Stimulated activated naive CD8-positive, alpha-beta T cell treated with anti-CD3 and anti-CD28 coated beads, Interleukin-15, amount 100 ng/mL, for 72 hours (primary cell): ENCODE measurements around the gene SIL1.
A peak's percentile ranks its signal among the peaks of the same experiment; 100 is the strongest.

ENCODE experiments used
- ATAC-seq: fragments of 150-1000 bp; cut with Tn5 transposase; 2 replicates; pipeline ENCODE4 v1.10.0; 2021; ENCODE audit warnings: mild to moderate bottlenecking, moderate library complexity
- DNase-seq, 2 donors: peaks; one replicate each; pipeline ENCODE4 v3.0.0; 2021 to 2022
- H3K27ac Mint-ChIP-seq, 2 donors: one replicate each; pipeline ENCODE4 v1.8.0; 2022; ENCODE audit warnings: mild to moderate bottlenecking in 2 of 2, mixed read lengths in 2 of 2, moderate library complexity in 2 of 2
- H3K27me3 Mint-ChIP-seq: one replicate; pipeline ENCODE4 v1.8.0; 2022; ENCODE audit warnings: mixed read lengths
- H3K4me1 Mint-ChIP-seq: one replicate; pipeline ENCODE4 v1.8.0; 2022; ENCODE audit warnings: mild to moderate bottlenecking, mixed read lengths
- H3K4me3 Mint-ChIP-seq, 2 donors: one replicate each; pipeline ENCODE4 v1.8.0; 2022; ENCODE audit warnings: mild to moderate bottlenecking in 2 of 2, mixed read lengths in 2 of 2, moderate library complexity in 1 of 2
- H3K9me3 Mint-ChIP-seq, 2 donors: one replicate each; pipeline ENCODE4 v1.8.0; 2022; ENCODE audit warnings: mixed read lengths in 2 of 2

Gene SIL1

DNA sequence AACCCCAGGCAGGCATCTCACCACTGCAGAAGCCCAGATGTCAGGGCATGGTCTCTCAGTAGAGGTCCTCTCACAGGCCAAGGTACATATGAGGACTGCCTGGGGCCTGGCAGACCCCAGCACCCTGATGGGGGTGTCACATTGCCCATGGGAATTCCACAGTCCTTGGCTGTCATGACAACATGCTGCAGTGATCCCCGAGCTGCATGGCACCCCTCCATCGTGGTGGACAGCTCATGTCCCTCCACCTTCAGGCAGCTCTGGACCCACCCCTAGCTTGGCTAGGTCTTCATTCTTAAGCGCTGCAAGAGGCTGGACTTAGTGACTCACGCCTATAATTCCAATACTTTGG is 249.0 kb downstream of the SIL1 start:
- peaks cover 21% of the 10 kb centered on the region for H3K4me1 Mint-ChIP-seq
- no peak overlapping the region for H3K4me3 Mint-ChIP-seq
- H3K9me3 Mint-ChIP-seq, result no peaks in the 10 kb centered on the region
- DNase-seq (no peak), ATAC-seq (no peak)
- H3K27me3 Mint-ChIP-seq, result no peaks in the 10 kb centered on the region
- no peak overlapping the region for H3K27ac Mint-ChIP-seq

DNA sequence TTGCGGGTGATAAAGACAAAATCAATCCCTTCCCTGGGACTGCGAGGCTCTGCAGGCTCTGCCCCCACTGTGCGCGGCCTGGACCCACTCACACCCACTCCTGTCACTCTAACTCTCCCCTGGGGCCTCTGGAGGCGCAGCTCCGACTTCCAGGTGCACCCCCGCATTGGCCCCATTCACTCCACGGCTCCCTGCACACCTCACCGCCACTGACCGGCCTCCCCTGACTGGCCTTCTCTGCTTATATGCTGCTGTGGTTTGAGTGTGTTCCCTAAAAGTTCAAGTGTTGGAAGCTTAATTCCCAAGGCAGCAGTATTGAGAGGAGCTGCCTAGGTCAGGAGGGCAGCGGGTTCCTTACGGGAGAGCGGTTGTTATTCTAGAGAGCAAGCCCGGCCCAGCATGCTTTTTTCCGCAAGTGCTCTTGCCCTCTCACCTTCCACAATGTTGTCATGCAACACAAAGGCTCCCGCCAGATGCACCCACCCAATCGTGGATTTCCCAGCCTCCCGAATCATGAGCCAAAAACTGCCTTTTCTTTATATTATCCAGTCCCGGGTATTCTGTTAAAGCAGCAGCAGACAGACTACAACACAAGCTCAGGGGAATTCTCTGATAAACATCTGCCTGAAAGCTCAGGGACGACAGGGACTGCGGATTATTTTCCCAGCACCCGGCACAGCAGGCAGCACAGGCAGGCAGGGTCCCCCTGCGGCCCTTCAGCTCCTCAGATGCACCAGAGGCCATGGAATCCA is 249.5 kb downstream of the SIL1 start:
- ATAC-seq (no peak), DNase-seq (no peak)
- no peaks in the 10 kb centered on the region for H3K27me3 Mint-ChIP-seq
- H3K4me1 Mint-ChIP-seq, result peaks cover 21% of the 10 kb centered on the region
- no peaks in the 10 kb centered on the region for H3K9me3 Mint-ChIP-seq
- no peak overlapping the region for H3K4me3 Mint-ChIP-seq
- H3K27ac Mint-ChIP-seq, result peak overlapping the region; percentile 3 to 89

GRCh38 chr5:138947780-138948179 is 250.4 kb downstream of the SIL1 start:
- no peaks in the 10 kb centered on the region for H3K27me3 Mint-ChIP-seq
- DNase-seq (no peak), ATAC-seq (no peak)
- peaks cover 14% of the 10 kb centered on the region for H3K4me1 Mint-ChIP-seq
- no peak overlapping the region for H3K4me3 Mint-ChIP-seq
- H3K27ac Mint-ChIP-seq, result no peak overlapping the region
- no peaks in the 10 kb centered on the region for H3K9me3 Mint-ChIP-seq

- DNase-seq, result no peak
- Mint-ChIP-seq H3K9me3 (peaks cover 0 to under 1% of the 10 kb centered on the region in 2 donors), H3K4me1 (peaks cover 9% of the 10 kb centered on the region), H3K27ac (peak overlapping the region in 1 of 2 donors; percentile 60), H3K4me3 (no peak overlapping the region), H3K27me3 (no peaks in the 10 kb centered on the region)
- no peak for ATAC-seq
Observed at GRCh38 chr5:138946831-138947560, 251.2 kb downstream of the SIL1 start.

GRCh38 chr5:138946241-138946623 is 251.9 kb downstream of the SIL1 start:
- ATAC-seq, result no peak
- Mint-ChIP-seq H3K27ac (no peak overlapping the region), H3K27me3 (no peaks in the 10 kb centered on the region), H3K9me3 (peaks cover 0 to 6% of the 10 kb centered on the region in 2 donors), H3K4me3 (no peak overlapping the region), H3K4me1 (peaks cover 12% of the 10 kb centered on the region)
- no peak for DNase-seq

- ATAC-seq (no peak), DNase-seq (no peak)
- peaks cover 0 to 6% of the 10 kb centered on the region in 2 donors for H3K9me3 Mint-ChIP-seq
- H3K4me1 Mint-ChIP-seq, result peaks cover 18% of the 10 kb centered on the region
- no peak overlapping the region for H3K4me3 Mint-ChIP-seq
- peak overlapping the region in 1 of 2 donors; percentile 15 for H3K27ac Mint-ChIP-seq
- H3K27me3 Mint-ChIP-seq, result no peaks in the 10 kb centered on the region
Observed at GRCh38 chr5:138945421-138946240, 252.5 kb downstream of the SIL1 start.

- ATAC-seq (no peak), DNase-seq (no peak)
- Mint-ChIP-seq H3K4me3 (no peak overlapping the region), H3K4me1 (peaks cover 20% of the 10 kb centered on the region), H3K9me3 (peaks cover 0 to 6% of the 10 kb centered on the region in 2 donors), H3K27ac (peak overlapping the region; percentile 15 to 79), H3K27me3 (no peaks in the 10 kb centered on the region)
Observed at GRCh38 chr5:138944527-138945322, 253.4 kb downstream of the SIL1 start.

DNA sequence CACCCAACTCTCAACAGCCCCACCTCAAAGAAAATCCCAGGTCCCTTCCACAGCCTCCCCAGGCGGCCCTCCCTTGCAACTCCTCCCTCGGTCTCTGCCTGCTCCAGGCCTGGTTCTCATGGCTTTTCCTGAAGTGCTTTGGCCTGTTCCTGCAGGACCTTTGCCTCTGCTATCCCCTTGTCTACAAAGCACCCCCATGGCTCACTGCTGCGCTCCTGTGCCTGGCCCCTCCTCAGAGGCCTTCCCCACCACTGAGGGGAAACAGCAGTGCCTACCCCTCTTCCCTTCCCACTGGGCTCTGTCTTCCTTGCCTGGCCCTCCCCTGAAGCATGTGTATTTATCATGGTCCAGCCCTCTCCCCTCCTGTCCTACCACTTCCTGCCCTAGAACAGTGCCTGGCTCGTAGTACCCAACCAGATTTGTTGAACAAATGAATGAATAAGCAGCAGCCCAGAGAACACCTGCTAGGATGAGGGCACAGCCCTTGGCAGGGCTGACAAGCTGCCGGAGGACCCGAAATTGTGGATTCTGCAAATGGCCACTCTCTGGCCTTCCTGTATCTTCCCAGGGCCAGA is 254.5 kb downstream of the SIL1 start:
- H3K4me1 Mint-ChIP-seq, result peaks cover 20% of the 10 kb centered on the region
- H3K4me3 Mint-ChIP-seq, result no peak overlapping the region
- DNase-seq, result no peak

GRCh38 chr5:138942861-138943260 is 255.3 kb downstream of the SIL1 start:
- Mint-ChIP-seq H3K9me3 (peaks cover 0 to 6% of the 10 kb centered on the region in 2 donors), H3K4me1 (peaks cover 20% of the 10 kb centered on the region), H3K27ac (peak overlapping the region in 1 of 2 donors; percentile 21), H3K4me3 (no peak overlapping the region), H3K27me3 (no peaks in the 10 kb centered on the region)
- DNase-seq (no peak), ATAC-seq (no peak)

More for the DNA sequence above, 254.5 kb downstream of the SIL1 start:
- ATAC-seq, result no peak
- H3K9me3 Mint-ChIP-seq, result peaks cover 0 to 6% of the 10 kb centered on the region in 2 donors
- H3K27me3 Mint-ChIP-seq, result no peaks in the 10 kb centered on the region
- H3K27ac Mint-ChIP-seq, result peak overlapping the region in 1 of 2 donors; percentile 86

DNA sequence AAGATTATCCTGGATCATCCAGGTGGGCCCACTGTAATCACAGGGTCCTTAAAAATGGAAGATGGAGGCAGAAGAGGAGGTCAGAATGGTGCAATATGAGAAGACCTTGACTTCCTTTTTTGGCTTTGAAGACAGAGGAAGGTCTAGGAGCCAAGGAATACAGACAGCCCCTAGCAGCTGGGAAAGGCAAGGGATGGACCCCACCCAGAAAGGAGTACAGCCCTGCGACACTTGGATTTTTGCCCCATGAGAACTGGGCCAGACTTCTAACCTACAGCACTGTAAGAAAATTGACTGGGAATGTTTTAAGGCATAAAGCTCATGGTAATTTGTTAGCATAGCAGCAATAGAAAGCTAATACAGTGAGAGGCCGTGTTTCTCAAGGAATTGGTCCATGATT is 256.1 kb downstream of the SIL1 start:
- H3K9me3 Mint-ChIP-seq, result peaks cover 0 to 6% of the 10 kb centered on the region in 2 donors
- no peaks in the 10 kb centered on the region for H3K27me3 Mint-ChIP-seq
- ATAC-seq, result no peak
- no peak for DNase-seq
- H3K4me3 Mint-ChIP-seq, result no peak overlapping the region
- H3K27ac Mint-ChIP-seq, result no peak overlapping the region
- H3K4me1 Mint-ChIP-seq, result peaks cover 20% of the 10 kb centered on the region

GRCh38 chr5:138938526-138938925 is 259.6 kb downstream of the SIL1 start:
- H3K27me3 Mint-ChIP-seq, result no peaks in the 10 kb centered on the region
- ATAC-seq, result no peak
- H3K27ac Mint-ChIP-seq, result no peak overlapping the region
- peaks cover 12% of the 10 kb centered on the region for H3K4me1 Mint-ChIP-seq
- no peak overlapping the region for H3K4me3 Mint-ChIP-seq
- peaks cover 0 to 6% of the 10 kb centered on the region in 2 donors for H3K9me3 Mint-ChIP-seq
- DNase-seq, result no peak

DNA sequence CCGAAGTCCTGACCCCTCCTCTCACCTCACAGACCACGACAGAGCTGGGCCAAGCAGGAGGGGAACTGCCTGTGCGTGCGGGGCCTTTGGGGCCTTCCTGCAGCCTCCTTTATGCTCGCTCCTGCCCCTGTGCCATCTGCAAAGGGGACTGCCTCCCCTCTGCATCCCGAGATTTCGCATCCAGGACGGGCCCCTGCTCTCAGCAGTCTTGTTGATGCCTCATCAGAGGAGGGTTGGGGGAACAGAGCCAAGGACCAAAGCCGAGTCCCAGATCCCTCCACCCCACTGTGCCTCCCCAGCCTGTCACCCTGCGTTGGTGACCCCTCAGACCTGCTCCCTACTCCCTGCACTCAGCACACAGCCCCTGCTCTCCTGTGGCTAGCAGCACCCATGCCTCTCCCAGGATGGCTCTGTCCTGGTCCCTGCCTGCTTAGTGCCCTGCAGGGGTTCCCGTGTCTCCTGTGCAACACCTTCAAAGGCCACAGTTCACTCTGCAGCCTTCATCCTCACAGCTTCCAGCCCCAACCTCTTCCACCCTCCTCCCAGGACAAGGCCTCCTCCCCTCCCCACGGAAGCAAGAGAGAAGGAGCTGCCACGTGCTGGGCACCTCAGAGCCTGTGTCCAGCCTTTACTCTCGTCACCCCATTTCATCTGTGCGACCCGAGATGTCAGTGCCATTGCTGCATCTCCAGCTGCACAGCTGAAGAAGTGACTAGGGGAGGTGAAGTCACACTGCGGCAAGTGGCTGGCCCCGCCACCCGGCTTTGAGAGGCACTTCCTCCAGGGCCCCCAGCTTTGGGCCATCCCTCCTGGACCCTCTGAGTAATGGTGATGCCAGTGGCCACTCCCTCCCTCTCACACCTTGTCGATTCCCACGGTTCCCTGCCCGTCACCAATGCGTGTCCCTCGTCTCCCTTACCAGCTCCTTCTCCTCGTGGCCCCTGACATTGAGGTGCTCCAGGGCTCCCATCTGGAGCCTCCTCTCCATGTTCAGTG is 260.5 kb downstream of the SIL1 start:
- no peak overlapping the region for H3K4me3 Mint-ChIP-seq
- no peaks in the 10 kb centered on the region for H3K27me3 Mint-ChIP-seq
- H3K27ac Mint-ChIP-seq, result peak overlapping the region in 1 of 2 donors; percentile 55
- no peak for DNase-seq
- peaks cover 11% of the 10 kb centered on the region for H3K4me1 Mint-ChIP-seq
- peak; percentile 31 for ATAC-seq
- peaks cover 0 to 6% of the 10 kb centered on the region in 2 donors for H3K9me3 Mint-ChIP-seq

GRCh38 chr5:138936968-138937345 is 261.2 kb downstream of the SIL1 start:
- H3K27ac Mint-ChIP-seq, result no peak overlapping the region
- H3K4me1 Mint-ChIP-seq, result peaks cover 11% of the 10 kb centered on the region
- peaks cover 0 to 5% of the 10 kb centered on the region in 2 donors for H3K9me3 Mint-ChIP-seq
- no peak for ATAC-seq
- no peaks in the 10 kb centered on the region for H3K27me3 Mint-ChIP-seq
- no peak overlapping the region for H3K4me3 Mint-ChIP-seq
- DNase-seq, result no peak
